ENCODE measurements around the gene MPG. TPM values are rescaled to one million over a fixed set of nuclear protein-coding genes. Genes with fewer than 3 reads are reported as not detected.

MPG gene
- total and polyA plus RNA-seq, 2 of the 8 experiments (the other 6 are each of a cell fraction or from before 2014, with no cell fraction given) = 37.6 to 83.7 TPM

DNA sequence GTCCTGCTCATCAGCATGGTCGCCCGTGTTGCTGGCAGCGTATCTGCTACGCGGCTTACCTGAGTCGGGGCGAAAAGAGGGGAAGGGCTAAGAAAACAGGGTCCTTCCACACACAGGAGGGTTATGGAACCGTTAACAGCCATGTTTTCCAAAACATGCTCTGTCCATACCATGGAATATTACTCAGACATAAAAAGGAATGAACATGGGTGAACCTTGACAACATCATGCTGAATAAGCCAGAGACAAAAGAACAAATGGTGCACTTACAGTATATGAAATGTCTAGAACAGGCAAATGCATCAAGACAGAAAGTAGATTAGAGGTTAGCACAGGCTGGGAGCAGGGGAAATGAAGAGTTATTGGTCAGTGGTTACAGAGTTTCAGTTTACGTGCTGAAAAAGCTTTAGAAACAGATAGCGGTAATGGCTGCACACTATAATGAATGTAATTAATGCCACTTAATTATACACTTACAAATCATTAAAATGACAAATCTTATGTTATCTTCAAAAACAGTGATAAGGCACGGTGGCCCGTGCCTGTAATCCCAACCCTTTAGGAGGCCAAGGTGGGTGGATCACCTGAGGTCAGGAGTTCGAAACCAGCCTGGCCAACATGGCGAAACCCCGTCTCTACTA is 52.6 kb downstream of the MPG start:
- H3K79me2 ChIP-seq (ENCODE audit: control insufficient read depth in 1 of 2, insufficient read depth in 2 of 2, low read length in 2 of 2) = peaks cover 0 to 19% of the 10 kb centered on the region in 2 experiments; a peak in 2 of 4 replicates
- H3K4ac ChIP-seq (replicated peaks; ENCODE audit: insufficient read length, low read depth, low read length) = no peak overlapping the region
- FAIRE-seq (no peak), DNase-seq (ENCODE audit: low read depth in 1 of 2, low spot score in 2 of 2) (no peak)
- no peak overlapping the region for H3K56ac ChIP-seq (replicated peaks; ENCODE audit: insufficient read length, low read depth, low read length)
- H2BK12ac ChIP-seq (ENCODE audit: low read depth, low read length) = no peak overlapping the region
- H4K20me1 ChIP-seq (replicated peaks in 1 of 2; ENCODE audit: control insufficient read depth in 1 of 2, insufficient read depth in 2 of 2, low read length in 2 of 2) = no peaks in the 10 kb centered on the region
- no peaks in the 10 kb centered on the region for H3K23me2 ChIP-seq (ENCODE audit: low read depth, low read length)
- no peaks in the 10 kb centered on the region for H3K4me1 ChIP-seq (replicated peaks in 1 of 4; ENCODE audit: control insufficient read depth in 3 of 4, insufficient read depth in 4 of 4, low read length in 3 of 4)
- no peak overlapping the region for H4K5ac ChIP-seq (ENCODE audit: insufficient read length, low read depth, low read length)
- H2BK20ac ChIP-seq (ENCODE audit: low read length) = no peak overlapping the region
- H3K27me3 ChIP-seq (replicated peaks in 1 of 4; ENCODE audit: control insufficient read depth in 3 of 4, extremely low read depth in 1 of 4, insufficient read depth in 3 of 4, low read length in 3 of 4) = no peaks in the 10 kb centered on the region
- no peak overlapping the region for H3K4me3 ChIP-seq (ENCODE audit: extremely low read depth in 1 of 4, insufficient read depth in 2 of 4, low read depth in 3 of 4, low read length in 4 of 4)
- peaks cover 2% of the 10 kb centered on the region for H3K79me1 ChIP-seq (ENCODE audit: low read depth, low read length)
- H2BK15ac ChIP-seq (ENCODE audit: low read length) = no peak overlapping the region
- H3K9ac ChIP-seq (replicated peaks in 1 of 4; ENCODE audit: extremely low read depth in 1 of 4, low read depth in 3 of 4, low read length in 3 of 4) = no peak overlapping the region
- no peaks in the 10 kb centered on the region for H3K9me3 ChIP-seq (ENCODE audit: insufficient read depth in 2 of 2, low read depth in 1 of 2, low read length in 1 of 2)
- no peak overlapping the region for H3K4me2 ChIP-seq (ENCODE audit: insufficient read depth in 1 of 2, low read depth in 2 of 2, low read length in 2 of 2)
- H4K91ac ChIP-seq (replicated peaks; ENCODE audit: insufficient read length, low read length) = no peak overlapping the region
- ChIA-PET POLR2A (ENCODE audit: partially characterized antibody) (no interaction called here), CTCF (ENCODE audit: partially characterized antibody) (interaction anchor here (1.9 to 3.5 kb wide), 3 partner anchors 13 to 24 kb away, joined by 4 to 17 read pairs (median 17); no protein-coding TSS in a partner anchor)
- no peak overlapping the region for H3K14ac ChIP-seq (ENCODE audit: insufficient read length)
- H3K27ac ChIP-seq (ENCODE audit: low read depth, low read length) = no peak overlapping the region
- H3K36me3 ChIP-seq (ENCODE audit: control insufficient read depth in 2 of 4, insufficient read depth in 4 of 4, low read length in 3 of 4) = no peaks in the 10 kb centered on the region; a peak in 2 of 8 replicates
- H2BK5ac ChIP-seq (ENCODE audit: low read depth, low read length) = no peak overlapping the region
- H2AFZ ChIP-seq (ENCODE audit: low read length) = no peak overlapping the region
- H4K8ac ChIP-seq (ENCODE audit: extremely low read depth, insufficient read depth, low read length) = no peak overlapping the region
- H3K18ac ChIP-seq (ENCODE audit: extremely low read depth, low read length) = no peak overlapping the region
- H2BK120ac ChIP-seq (replicated peaks; ENCODE audit: low read depth, low read length) = no peak overlapping the region
- no peak overlapping the region for H2AK5ac ChIP-seq (ENCODE audit: low read depth, low read length)
- 95% methylated on average over 15 of the region's 15 CpGs; no CpG with 5 or more reads in 1 of the 2 experiments for WGBS, 2 experiments (ENCODE audit: extremely low coverage in 1 of 2, insufficient coverage in 1 of 2, insufficient read length in 1 of 2, insufficient replicate concordance in 2 of 2, low coverage in 1 of 2, low lambda C conversion rate in 2 of 2, missing lambda C conversion rate in 1 of 2)
- H3K23ac ChIP-seq (ENCODE audit: insufficient read length) = no peak overlapping the region
- no peak for TF ChIP-seq BACH1 (IDR thresholded peaks at IDR 0.05; ENCODE audit: low read length)

Data from H1 (cell line).